NCI-H82 treated with DMSO at 0.1 percent for 48 hours (cell line): Measurements from ENCODE around the gene PTGER3.
"Not testable (repeated sequence)": the region's sequence is repeated elsewhere in the genome, so short reads cannot be mapped to it uniquely, and the experiment has no call there.

Experiments used
- DNase-seq: peaks from one replicate; lab custom pipeline; 2025; ENCODE audit not compliant: unreplicated experiment; lab: John Stamatoyannopoulos, UW

Gene PTGER3

DNA sequence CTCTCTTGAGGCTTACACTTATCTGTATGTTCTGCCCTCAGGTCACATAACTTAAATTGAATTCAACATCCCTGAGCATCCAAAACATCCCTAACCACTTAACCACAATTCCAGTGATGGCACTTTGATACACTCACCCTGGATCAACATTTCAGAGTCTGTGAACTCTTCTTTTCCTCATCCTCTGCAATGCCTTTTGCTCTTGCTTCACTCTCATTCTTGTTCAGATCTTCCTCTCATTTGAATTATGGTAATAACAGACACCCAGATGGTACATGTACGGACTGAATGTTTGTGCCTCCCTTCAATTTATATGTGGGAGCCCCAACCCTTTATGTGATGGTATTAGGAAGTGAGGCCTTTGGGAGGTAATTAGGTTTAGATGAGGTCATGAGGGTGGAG is 33.4 kb downstream of the PTGER3 start:
- DNase-seq: no peak

DNA sequence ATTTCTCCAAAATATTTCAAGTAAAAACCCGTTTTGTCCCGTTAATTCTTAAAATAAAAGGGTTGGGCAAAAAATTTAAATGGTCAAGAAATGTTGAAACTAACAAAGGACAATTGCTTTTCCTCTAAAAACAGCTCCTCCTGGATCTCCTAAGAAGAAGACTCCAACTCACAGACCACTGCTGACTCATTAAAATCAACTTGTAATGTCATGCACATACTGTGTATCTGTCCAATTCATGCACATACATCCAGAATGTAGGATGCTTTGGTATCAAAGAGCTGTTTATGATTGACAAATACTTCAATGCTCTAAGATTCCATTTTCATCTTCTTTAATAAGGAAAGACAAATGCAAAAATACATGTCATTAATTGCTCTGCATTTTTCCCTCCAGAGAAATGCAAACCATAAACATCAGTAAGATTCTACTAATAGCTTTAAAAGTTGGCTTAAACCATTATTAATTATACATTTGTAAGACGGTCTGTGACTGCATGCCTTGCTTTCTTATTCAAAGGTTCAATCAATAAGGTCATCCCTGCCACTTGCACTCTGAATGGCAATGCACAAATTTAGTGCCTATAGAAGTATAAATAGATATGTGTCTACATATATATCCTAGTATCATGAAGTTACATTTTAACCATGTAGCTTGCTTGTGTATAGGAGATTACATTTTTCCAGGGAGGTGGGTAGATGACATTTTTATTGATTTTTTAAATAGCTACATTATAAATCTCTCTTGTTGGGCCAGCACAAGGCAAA is 44.7 kb downstream of the PTGER3 start:
- no peak for DNase-seq

DNA sequence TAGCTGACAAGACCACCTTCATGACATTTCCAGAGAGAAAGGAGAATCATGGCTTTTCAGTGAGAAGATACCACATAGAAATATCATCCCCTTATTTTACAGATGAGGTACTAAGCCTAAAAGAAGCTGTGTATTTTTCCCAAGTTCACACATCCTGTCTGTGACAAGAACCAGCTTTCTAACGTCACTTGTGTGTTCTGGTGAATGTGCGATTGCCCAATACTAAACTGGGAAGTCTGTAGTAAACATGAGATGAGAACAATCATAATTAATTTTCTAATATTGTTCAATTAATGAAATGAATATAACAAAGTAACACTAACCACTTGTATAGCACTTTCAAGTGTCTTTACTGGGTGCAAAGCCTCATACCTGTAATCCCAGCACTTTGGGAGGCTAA is 46.0 kb downstream of the PTGER3 start:
- DNase-seq: no peak

DNA sequence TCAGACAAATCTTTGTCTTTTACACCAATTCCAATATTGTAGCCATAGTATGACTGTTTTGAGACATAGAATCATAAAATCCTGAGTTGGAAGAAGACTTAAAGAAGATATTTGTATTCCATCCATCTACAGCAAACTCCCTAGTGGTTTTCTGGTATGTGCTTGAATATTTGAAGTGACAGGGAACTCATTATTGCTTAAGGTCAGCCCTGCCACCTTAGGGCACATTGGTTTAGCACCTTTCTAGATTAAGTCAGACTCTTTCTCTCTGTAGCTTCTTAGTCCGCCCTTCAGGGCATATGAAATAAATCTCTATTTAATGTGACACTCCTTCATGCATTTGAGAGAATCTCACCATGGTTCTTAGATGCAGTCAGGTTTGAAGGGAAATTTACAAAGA is 49.8 kb downstream of the PTGER3 start:
- DNase-seq: no peak

DNA sequence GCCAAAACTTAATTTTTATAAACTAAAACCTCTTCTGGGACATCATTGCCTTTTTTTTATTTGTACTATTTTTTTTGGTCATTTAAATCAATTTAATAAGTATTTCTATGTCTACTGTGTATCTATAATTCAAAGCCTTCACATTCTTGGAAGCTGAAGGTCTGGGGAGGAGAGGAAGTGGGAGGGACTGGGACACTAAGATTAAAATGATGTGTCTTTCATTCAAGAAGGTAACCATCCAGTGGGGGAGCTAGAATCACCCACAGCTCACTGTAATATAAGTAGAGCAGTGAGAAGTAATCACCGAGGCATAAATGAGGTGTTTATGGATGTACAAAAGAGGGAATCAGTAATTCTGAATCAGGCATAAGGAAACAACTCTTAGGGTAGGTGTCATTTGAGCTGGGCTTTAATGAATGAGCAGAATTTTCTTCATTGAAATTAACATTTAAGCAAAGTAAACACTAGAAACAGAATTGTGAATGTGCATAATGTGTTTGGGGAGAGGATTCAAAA is 52.8 kb downstream of the PTGER3 start:
- DNase-seq: no peak

DNA sequence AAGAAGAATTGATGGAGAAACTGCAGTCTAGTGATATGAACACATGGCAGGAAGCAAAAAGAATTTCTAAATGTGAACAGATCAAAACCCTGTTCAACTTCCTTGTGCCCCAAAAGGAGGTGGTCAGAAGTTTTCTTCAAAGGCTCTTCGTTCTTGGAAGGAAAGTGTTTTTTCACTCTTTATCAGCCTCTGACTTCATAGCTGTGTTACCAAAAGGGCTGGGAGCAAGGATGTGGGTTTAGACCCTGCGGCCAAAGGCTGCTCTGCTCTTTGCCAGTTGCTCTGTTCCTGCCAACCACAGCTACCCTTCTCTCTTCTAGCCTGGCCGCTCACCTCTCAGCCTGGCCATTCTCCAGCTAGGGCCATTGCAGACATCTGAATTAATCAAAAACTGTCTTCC is 53.8 kb downstream of the PTGER3 start:
- no peak for DNase-seq

DNA sequence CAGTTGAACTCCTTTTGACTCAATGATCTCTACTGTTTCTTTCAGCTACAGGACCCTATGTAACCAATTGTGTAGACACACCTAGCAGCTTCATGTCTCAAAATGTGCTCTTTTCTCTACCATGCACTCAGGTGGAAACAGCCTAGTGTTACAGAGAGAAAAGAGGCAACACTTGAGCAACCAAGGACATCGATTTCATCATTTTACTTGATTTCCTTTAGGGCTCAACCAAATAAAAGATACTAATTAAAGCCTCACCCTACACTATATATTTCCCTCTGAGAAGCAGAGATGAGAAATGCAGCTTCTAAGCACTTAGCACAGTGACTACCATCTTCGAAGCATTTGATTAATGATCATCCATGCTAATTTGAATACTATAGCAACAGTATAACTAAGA is 55.1 kb downstream of the PTGER3 start:
- DNase-seq: no peak

DNA sequence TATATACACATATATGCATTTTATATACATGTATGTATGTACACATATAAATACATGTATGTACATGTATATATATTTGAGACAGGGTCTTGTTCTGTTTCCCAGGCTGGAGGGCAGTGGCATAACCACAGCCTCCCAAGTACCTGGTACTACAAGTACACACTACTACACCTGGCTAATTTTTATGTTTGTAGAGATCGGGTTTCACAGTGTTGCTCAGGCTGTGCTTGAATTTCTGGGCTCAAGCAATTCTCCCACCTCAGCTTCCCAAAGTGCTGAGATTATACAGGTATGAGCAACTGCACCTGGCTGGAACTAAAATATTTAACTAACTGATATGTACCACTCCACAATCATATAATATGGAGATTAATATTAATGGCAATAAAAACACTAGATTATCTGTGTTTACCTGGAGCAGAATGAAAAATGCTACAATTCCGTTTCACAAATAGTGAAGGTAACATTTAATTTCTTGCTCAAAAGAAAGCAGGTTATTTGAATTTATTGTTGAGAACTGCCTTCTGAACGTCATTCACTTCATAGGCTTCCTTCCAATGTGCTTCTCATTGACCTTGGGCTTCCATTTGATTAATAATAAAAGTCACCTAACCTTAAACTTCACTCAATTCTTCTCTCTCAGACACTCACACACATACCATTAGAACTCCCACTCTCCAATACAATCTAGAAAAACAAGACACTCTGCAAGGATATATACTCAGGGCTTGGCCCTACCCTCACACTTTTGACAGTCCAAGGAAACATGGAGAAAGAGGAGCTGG is 57.0 kb downstream of the PTGER3 start:
- DNase-seq: no peak

DNA sequence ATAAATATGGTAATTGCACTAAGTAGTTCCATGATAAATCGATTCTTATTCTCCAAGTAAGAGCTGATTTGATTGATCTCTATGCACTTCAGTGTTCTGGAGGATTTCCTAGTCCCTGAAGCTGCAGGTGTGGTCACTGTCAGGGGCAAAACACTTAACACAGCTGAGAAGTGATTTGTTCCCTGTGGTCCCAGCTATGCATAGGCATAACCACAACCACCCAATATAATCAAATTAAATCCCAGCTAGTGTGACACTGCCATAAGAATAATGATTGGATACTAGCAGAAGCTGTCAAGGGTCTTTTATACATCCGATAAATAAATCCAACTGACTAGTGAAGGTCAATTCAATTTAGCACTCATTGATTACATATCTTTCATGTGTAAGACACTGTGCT is 60.1 kb downstream of the PTGER3 start:
- no peak for DNase-seq

DNA sequence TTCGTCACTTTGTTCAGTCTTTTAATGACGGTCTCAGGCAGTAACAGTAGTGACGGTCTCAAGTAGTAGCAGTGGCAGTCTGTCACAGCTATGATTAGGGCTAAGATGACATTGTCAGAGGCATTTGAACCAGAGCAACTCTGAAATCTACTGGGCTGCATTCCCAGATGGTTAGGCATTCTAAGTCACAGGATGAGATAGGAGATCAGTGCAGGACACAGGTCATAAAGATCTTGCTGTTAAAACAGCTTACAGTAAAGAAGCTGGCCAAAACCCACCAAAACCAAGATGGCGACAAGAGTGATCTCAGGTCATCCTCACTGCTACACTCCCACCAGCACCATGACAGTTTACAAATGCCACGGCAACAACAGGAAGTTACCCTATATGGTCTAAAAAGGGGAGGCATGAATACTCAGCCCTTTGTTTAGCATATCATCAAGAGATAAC is 61.8 kb downstream of the PTGER3 start:
- not testable (repeated sequence) for DNase-seq

DNA sequence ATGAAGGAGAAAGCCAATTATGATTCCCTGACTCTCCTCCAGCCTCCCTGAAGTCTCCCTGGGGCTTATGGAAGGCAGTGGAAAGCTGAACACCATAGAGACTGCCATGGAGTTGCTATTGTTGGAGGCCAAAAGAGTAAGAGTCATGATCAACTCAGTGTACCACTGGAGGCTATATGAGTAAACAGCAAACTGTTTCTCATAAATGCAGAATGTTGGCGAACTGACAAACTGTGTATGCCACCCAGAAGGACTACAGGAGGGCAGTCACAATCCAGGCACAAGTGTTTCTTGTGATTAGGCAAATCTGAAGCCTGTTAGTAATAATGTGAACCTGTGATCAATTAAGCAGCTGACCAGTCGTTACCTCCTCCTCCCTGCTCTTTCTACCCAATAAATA is 62.3 kb downstream of the PTGER3 start:
- not testable (repeated sequence) for DNase-seq

DNA sequence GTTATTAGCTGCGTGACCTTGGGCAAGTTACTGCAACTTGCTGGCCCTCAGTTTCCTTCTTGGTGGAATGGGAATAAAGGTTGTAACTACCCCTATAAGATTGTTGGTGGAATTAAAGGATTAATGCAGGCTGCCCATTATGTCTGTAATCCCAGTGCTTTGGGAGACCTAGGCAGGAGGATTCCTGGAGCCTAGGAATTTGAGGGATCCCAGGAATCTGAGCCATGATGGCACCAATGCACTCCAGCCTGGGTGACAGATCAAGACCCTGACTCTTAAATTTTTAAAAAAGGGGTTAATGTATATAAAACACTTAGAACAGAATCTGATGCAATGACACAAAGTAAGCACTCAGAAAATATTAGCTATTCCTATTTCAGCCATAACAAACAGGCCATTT is 67.3 kb downstream of the PTGER3 start:
- DNase-seq: no peak

DNA sequence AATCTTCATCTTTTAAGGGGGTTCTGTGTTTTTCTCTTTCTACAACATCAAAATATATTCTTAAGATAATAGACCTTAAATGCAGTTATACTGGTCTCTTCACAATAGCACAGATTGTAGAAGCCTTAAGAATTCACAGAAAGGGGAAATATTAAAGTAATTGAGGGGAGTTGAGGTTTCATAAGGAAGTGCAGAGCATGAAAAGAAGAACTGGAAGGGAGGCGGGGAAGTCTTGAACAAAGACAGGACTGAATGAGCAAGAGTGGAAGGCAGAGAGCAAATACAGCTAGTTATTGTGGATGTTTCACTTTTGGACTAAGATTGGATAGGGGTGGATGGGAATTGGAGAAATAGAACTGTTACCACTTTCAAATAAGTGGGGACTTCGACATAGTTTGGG is 67.7 kb downstream of the PTGER3 start:
- DNase-seq: no peak

DNA sequence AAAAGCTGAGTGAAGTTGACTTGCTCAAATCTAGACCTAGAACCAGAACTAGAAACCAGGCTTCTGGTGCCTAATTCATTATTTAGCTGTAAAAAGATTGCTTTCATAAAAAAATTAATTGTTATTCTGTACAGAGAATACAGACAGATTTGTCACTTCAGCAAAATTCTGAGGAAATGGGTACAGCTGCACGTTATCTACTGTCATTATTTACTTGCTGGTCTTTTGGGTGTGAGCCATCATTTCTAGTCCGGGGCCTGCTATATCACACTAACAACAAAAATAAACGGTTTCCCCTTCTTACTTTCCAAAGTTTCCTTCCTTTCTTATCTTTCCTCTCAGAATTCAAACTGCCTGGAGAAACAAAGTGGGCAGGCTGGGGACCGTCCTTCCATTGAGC is 68.3 kb downstream of the PTGER3 start:
- no peak for DNase-seq

DNA sequence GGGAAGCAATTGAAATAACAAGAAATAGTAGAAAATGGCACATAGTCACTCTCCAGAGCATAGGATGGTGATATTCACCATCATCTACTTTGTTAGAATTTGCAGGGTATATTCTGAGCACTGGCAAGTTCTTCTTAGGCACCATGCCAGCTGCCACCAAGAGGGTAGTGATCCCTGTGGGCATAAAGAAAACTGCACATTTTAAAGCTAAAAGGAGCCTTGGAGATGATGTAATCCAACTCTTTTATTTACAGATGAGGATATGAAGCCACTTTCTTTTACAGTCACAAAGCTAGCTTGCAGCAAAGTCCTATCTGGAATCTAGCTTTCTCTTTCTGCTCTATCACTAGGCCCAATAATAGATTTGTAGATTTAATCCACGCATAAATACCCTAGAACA is 69.0 kb downstream of the PTGER3 start:
- no peak for DNase-seq

DNA sequence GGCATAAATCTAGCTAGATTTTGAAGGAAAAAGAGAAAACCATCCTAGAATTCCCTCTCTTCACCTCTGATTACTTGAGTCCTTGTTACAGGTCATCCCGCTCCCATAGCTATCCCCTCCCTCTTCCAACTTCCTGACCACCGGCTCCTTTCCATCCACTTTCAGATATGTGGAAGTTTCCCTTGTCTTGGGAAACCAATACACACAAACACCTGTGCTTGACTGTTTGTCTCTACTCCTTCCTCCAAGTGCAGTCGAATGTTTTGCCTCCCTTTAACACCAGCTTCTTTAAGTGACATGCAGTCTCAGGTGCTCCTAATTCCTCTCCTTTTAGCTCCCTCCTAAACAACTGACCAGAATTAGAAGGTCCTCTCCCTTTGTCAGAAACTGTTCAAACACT is 70.0 kb downstream of the PTGER3 start:
- no peak for DNase-seq

DNA sequence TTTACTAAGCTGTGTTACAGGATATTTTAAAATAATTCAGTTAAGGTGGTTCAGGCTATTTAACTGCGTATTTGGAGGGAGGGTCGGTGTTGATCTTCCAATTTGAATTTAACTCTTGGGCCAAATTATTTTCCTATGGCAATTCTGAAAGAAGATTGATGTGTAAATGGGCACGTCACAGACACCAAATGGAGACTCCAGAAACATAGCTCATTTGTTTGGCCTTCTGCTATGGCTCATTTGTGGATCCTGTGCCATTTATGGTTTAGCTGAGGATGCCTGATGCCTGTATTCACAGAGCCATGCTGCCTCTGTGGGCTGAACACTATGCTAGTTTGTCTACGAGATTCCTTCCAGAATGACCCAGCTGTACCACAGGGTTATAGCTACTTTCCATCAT is 70.6 kb downstream of the PTGER3 start:
- no peak for DNase-seq

DNA sequence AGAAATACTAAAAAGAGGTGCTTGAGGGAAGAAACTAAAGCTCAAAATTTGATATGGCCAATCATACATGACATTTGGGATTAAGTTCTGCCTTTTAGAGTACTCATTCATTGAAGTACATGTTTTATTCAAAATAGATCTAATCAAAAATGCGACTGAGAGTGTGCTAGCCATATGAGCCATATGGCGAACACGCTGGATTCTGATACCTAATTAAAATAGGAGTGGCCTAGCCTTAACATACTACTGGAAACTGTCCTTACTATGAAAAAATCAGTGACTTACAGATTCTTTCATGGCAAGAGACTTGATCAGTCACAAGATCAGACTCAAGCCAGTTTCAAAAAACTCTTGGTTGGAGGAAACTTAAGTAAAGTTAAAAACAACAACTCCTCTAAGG is 73.9 kb downstream of the PTGER3 start:
- DNase-seq: no peak

DNA sequence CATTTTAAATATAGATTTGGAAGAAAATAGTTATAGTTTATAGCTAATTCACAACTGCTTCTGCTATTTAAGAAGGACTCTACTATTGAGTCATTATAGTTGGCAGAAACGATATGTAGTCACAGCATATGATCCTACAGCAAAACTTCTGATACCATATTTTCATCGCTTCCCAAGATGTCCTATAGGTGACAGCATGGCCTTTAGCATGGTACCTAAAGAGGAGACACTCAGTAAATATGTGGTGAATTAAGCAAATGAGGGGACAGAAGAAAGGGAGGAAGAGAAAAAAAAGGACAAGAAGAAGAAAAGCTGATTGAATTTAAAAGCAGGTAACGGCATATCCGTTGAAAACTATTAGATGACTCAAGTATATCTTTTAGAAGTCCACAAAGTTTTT is 77.2 kb downstream of the PTGER3 start:
- DNase-seq: no peak

DNA sequence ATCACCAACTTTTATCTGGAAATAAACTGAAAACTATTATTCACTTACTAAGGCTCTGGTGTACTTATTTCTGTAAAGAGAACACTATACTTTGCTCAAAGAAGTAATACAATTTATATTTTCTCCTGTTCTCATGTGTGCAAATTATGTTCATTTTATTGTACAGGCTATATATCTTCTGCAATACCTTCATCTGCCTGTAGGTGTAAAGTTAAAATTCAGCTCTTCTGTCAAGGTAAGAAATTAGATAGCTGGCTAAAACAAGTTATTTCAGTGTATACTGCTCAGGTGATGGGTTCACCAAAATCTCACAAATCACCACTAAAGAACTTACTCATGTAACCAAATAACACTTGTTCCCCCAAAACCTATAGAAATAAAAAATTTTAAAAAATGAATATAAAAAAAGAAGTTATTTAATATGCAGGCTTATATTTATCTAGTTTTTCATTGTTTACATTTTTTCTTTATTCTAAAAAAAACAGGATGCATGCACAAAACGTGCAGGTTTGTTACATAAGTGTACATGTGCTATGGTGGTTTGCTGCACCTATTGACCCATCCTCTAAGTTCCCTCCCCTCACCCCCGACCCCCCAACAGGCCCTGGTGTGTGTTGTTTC is 81.5 kb downstream of the PTGER3 start:
- DNase-seq: no peak

DNA sequence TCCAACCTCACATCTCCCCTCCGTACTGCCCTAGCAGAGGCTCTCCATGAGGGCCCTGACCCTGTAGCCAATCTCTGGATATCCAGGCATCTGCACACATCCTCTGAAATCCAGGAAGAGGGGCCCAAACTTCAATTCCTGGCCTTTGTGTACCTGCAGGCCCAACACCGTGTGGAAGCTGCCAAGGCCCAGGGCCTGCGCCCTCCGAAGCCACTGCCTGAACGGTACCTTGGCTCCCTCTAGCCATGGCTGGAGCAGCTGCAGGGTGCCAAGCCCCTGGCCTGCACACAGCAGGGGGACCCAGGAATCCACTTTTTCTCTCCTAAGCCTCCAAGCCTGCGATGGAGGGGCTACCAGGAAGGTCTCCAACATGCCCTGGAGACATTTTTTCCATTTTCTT is 84.2 kb downstream of the PTGER3 start:
- no peak for DNase-seq
